MM.1S (cell line): Measurements from ENCODE around the gene FOLR3.

Experiments used
- EZH2 ChIP-seq: fragments of 300-600 bp; sonication (generic); optimal IDR thresholded peaks from 2 replicates; pipeline ENCODE3; 2017; ENCODE audit warnings: low read depth, mild to moderate bottlenecking, antibody characterized with exemption, low read length, mixed read lengths
- TF ChIP-seq, protein P1 (sequence below): fragments of 300-600 bp; sonication (generic); IDR thresholded peaks from 2 replicates; pipeline ENCODE4 v1.5.1; 2016; ENCODE audit warnings: antibody characterized with exemption, low read length, mixed read lengths

DNA sequence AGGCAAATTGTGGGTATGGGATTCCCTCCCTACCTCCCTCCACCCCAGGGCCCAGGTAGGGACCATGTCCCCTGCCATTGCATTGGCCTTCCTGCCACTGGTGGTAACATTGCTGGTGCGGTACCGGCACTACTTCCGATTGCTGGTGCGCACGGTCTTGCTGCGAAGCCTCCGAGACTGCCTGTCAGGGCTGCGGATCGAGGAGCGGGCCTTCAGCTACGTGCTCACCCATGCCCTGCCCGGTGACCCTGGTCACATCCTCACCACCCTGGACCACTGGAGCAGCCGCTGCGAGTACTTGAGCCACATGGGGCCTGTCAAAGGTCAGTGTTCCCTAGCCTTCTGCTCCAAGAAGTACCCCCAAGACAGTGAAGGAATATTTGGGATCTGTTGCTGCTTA, 29.6 kb upstream of the FOLR3 start, which contains the start of gene TOMT:
- no peak for TF ChIP-seq EZH2
- TF ChIP-seq, protein P1, sequence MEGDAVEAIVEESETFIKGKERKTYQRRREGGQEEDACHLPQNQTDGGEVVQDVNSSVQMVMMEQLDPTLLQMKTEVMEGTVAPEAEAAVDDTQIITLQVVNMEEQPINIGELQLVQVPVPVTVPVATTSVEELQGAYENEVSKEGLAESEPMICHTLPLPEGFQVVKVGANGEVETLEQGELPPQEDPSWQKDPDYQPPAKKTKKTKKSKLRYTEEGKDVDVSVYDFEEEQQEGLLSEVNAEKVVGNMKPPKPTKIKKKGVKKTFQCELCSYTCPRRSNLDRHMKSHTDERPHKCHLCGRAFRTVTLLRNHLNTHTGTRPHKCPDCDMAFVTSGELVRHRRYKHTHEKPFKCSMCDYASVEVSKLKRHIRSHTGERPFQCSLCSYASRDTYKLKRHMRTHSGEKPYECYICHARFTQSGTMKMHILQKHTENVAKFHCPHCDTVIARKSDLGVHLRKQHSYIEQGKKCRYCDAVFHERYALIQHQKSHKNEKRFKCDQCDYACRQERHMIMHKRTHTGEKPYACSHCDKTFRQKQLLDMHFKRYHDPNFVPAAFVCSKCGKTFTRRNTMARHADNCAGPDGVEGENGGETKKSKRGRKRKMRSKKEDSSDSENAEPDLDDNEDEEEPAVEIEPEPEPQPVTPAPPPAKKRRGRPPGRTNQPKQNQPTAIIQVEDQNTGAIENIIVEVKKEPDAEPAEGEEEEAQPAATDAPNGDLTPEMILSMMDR, result no peak
